Activated CD8-positive, alpha-beta memory T cell treated with anti-CD3 and anti-CD28 coated beads for 1 hour (primary cell): ENCODE data around the gene NPIPB2.

Experiments
- DNase-seq, 2 donors: peaks; one replicate each; pipeline ENCODE4 v3.0.0-alpha.2; 2020; ENCODE audit warnings: low read depth in 1 of 2; ENCODE audit errors: extremely low read depth in 1 of 2

Gene NPIPB2

DNA sequence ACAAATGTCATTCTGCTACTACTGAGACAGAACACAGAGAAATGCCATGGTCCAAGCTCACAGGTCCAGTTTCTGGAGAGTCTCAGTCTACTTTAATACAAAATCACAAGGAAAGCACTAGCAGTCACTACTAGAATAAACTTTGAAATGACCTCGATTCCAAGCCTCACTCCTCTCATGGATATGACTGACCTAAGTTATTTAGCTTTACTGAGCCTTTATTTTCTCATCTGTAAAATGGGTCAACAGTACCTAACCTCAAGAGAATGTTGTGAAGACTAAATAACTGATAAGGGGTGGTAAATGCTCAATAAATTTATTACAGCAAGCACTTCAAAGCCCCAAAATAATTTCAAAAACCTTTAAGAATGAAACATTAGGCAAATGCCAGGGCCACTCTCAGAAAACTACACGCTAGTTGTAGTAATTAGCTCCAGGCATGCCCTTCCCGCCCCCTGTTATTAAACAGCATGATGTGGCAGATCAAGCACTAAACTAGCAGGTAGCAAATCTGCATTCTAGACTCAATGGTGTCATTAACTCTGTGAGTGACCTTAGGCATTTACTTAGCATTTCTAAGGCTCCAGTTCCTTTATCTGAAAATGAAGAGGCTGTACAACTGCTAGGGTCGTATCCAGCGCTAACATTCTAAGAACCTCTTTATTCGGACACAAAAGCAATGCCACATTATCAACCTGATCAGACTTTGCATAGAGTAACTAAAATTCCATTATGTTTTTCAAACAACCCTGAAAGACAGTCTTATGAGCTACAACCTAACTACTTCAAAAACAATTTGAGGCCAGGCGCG lies 34.5 kb downstream of the NPIPB2 start:
- DNase-seq: no peak

- no peak for DNase-seq
These were observed 37.9 kb downstream of the NPIPB2 start for GRCh38 chr16:11903906-11904305.

DNA sequence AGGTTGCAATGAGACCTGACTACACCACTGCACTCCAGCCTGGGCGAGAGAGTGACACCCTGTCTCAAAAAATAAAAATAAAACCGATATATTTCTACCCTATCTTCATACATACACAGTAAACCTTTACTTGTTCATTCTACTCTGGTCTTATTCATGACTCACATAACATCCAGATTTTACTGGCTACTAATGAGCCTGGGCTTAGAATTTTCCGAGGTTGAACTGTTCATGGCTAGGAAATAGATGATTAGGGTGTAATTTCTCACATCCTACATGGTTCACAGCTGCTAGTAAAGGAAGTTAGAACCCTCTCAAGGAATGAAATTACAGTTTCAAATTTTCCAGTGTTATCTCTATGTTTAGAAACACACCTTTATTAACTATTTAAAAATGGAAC lies 40.8 kb downstream of the NPIPB2 start:
- DNase-seq: no peak

GRCh38 chr16:11896486-11897176 lies 45.2 kb downstream of the NPIPB2 start:
- DNase-seq: no peak

DNA sequence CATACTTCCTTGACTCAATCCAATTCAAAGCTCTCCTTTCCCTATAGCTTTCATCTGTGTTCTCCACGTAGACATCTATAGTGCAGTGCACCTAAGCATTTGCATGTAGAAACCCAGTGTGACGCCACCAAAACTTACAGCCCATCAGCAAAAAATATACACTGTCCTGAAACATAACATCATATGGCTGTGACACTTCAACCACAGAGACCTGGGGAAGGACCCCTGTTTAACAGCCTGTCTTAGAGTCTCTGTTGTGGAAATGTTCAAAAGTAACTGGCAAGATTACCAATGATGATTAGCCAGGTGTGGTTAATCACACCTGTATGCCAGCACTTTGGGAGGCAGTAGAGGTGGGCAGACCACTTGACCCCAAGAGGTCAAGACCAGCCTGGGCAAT lies 48.3 kb downstream of the NPIPB2 start:
- no peak for DNase-seq

DNA sequence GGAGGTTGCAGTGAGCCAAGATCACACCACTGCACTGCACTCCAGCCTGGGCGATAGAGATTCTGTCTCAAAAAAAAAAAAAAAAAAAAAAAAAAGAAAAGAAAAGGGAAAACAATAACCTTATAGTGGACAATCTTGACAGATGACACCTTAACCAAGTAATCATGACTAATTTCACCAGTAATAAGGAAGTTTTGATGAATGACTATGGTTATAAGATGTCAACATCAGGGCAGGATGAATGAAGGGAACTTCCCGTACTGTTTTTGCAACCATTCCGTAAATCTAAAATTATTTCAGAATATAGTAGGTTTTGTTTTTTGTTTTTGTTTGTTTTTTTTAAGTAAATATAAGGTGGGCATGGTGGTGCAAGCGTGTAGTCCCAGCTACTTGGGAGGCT lies 49.1 kb downstream of the NPIPB2 start:
- no peak for DNase-seq

DNA sequence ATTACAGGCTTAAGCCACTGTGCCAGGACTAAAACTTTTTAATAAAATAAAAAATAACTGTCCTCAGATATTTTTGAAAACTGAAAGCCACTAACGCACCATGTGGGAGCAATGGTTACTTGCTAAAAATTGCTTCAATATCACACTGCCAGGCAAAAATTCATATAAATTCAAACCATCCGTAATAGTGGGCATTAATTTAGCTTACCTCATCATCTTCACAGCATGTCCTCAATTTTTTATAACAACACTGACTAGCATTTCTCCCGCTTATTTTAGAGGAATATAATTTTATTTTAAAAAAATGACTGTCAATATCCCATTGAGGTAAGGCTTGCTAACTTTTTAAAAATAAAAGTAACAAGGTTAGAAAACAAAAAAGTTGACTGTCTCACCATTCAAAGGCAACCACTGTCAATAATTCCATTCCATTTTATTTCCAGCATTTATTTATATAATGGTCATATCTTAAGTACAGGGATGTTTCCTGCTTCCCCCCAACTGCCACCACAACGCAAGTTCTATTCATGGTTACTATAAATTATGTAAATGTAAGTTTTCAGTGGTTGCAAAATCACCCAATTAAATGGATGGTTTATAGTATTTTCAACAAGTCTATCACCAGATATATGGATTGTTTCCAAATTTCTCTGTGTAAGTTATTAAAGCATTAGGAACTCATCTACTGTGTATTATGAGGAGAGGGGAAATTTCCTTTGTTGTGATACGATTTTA lies 51.4 kb downstream of the NPIPB2 start:
- no peak for DNase-seq

DNA sequence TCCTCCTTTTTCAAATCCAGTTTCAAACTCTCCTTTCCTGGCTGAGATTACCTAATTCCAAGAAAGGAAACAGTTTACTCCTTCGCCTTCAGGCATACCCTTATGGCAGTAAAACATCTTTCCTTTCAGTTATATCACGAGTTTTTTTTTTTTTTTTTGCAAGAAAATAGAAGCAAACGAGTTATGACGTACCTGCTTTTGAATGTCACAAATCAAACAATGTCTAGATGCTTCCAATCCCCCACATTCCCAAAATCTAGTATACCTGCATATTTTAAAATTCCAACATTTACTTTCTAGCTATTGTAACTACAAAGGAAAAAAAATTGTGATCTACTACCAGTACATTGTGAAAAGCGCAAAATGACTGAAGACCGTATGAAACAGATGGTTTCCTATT lies 55.0 kb downstream of the NPIPB2 start:
- no peak for DNase-seq

DNA sequence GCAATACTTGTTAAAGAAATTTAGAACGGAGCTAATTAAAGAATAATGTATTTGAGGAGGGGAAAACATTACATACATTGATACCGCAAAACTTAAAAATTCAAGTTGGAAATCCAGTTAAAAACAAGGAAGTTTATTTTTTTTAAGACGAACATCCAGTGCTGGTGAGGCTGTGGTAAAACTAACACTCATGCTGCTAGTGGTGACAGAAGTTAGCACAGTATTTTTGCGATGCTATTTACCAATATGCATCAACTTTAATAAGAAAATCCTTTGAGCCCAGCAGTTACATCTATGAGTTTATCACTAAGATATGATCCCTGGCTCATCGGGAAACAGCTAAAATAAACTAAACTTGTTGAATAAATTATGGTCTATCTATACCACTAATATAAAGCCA lies 57.8 kb downstream of the NPIPB2 start:
- no peak for DNase-seq

DNA sequence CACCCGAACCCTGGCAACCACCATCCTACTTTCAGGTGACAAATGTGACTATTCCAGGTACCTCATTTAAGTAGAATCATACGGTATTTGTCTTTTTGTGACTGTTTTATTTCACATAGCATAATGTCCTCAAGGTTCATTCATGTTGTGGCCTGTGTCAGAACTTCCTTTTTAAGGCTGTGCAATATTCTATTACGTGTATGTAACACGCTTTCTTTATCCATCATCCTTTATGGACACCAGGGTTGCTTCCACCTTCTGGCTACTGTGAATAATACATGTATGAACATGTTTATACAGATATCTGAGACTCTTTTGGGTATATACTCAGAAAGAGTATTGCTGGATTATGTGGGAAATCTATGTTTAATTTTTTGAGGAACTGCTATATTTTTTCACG lies 61.8 kb downstream of the NPIPB2 start:
- DNase-seq: no peak

- no peak for DNase-seq
These were observed 64.5 kb downstream of the NPIPB2 start for GRCh38 chr16:11877374-11877773.
